Measurements from ENCODE around the gene CARMIL1. TPM values are rescaled to one million over a fixed set of nuclear protein-coding genes. Genes with fewer than 3 reads are reported as not detected.

Gene CARMIL1
- total and polyA plus RNA-seq, 8 donors, result 5.9 to 9.4 (median 7.8) TPM

DNA sequence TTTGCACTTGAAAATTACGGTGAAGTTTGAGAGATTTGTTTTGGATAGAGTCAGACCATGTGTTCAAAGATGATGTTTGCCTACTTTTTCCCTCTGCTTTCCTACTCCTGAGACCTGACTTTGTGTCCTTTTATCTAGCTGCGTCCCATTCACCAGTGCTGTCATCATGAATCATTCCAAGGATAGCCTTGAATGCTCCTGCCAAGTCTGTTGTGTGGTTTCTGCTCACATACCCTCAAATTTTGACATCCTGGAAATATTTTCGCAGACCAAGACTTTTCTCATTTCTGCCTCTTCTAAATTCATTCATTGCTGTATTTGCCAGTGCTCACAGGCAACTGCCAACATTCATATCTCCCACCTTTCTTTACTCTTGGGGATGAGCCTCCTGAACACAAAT is 197.0 kb downstream of the CARMIL1 start:
- no peak for FAIRE-seq
- Histone ChIP-seq H3K4me1 (no peaks in the 10 kb centered on the region), H3K9me3 (no peaks in the 10 kb centered on the region), H3K36me3 (no peaks in the 10 kb centered on the region), H3K27me3 (no peaks in the 10 kb centered on the region), H3K4me3 (no peak overlapping the region), H3K27ac (no peak overlapping the region)
- WGBS, 2 donors, result 38 to 42% methylated on average over 3 of the region's 3 CpGs
- DNase-seq, result no peak
- intact Hi-C loops (cut with DNase I), result no loop called here
- TF ChIP-seq, protein P1, sequence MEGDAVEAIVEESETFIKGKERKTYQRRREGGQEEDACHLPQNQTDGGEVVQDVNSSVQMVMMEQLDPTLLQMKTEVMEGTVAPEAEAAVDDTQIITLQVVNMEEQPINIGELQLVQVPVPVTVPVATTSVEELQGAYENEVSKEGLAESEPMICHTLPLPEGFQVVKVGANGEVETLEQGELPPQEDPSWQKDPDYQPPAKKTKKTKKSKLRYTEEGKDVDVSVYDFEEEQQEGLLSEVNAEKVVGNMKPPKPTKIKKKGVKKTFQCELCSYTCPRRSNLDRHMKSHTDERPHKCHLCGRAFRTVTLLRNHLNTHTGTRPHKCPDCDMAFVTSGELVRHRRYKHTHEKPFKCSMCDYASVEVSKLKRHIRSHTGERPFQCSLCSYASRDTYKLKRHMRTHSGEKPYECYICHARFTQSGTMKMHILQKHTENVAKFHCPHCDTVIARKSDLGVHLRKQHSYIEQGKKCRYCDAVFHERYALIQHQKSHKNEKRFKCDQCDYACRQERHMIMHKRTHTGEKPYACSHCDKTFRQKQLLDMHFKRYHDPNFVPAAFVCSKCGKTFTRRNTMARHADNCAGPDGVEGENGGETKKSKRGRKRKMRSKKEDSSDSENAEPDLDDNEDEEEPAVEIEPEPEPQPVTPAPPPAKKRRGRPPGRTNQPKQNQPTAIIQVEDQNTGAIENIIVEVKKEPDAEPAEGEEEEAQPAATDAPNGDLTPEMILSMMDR (IDR thresholded peaks at IDR 0.05), result no peak
- no peak for ATAC-seq

- Histone ChIP-seq H3K27me3 (no peaks in the 10 kb centered on the region), H3K4me3 (no peak overlapping the region), H3K4me1 (no peaks in the 10 kb centered on the region), H3K9me3 (no peaks in the 10 kb centered on the region), H3K27ac (no peak overlapping the region), H3K36me3 (no peaks in the 10 kb centered on the region)
- TF ChIP-seq, protein P1 (IDR thresholded peaks at IDR 0.05), result no peak
- intact Hi-C loops (cut with DNase I), result no loop called here
- no peak for FAIRE-seq
- 75 to 78% methylated on average over 4 of the region's 4 CpGs for whole genome bisulfite sequencing, 2 donors
- DNase-seq, result no peak
- no peak for ATAC-seq
Observed at GRCh38 chr6:25477006-25477590, 197.9 kb downstream of the CARMIL1 start.

DNA sequence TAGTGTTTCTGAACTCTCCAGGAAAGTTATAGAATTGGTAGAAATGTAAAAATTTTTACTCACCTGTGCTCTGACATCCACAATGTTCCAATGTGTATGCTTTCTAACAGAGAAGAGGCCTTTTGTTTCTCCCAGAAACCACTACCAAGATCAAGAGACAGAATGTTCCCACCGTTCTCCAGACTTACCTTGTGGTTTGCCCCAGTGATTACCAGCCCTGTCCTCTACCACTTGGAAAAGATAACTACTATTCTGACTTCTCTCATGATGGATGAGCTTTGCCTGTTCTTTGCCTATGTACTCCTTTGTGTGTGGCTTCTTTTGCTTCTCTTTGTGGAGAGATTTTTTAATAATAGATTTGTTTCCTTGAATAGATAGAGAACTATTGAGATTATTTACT is 199.8 kb downstream of the CARMIL1 start:
- DNase-seq (no peak), ATAC-seq (no peak), FAIRE-seq (no peak)
- TF ChIP-seq, protein P1 (IDR thresholded peaks at IDR 0.05), result no peak
- H3K4me1 ChIP-seq, result no peaks in the 10 kb centered on the region
- H3K27ac ChIP-seq, result no peak overlapping the region
- H3K36me3 ChIP-seq, result no peaks in the 10 kb centered on the region
- no peaks in the 10 kb centered on the region for H3K9me3 ChIP-seq
- no peak overlapping the region for H3K4me3 ChIP-seq
- intact Hi-C loops (cut with DNase I), result no loop called here
- no peaks in the 10 kb centered on the region for H3K27me3 ChIP-seq
- 50 to 56% methylated on average over 1 of the region's 1 CpG for WGBS, 2 donors

DNA sequence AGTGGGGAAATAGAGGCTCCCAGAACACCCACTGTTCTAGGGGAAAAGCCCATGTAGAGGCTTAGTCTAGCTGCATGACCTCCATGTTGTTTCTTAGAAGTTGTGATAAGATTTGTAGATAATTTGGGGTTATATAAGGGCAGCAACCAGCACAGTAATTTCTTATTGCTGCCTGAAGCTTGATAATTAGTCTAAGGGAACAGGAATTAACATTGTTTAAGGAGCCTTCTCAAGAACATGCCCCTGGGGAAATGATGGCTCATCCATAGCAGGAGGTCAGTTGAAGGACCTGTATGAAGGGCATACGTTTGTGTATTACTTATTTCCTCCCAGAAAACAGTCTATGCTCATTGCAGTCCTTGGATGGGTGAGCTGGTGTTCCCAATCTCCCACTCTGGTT is 202.1 kb downstream of the CARMIL1 start:
- Histone ChIP-seq H3K36me3 (no peaks in the 10 kb centered on the region), H3K4me1 (peaks cover under 1 to 9% (median 2%) of the 10 kb centered on the region in 3 donors), H3K9me3 (no peaks in the 10 kb centered on the region), H3K27ac (no peak overlapping the region), H3K27me3 (no peaks in the 10 kb centered on the region), H3K4me3 (no peak overlapping the region)
- TF ChIP-seq, protein P1 (IDR thresholded peaks at IDR 0.05), result no peak
- FAIRE-seq (no peak), DNase-seq (no peak), ATAC-seq (no peak)
- 94 to 95% methylated on average over 1 of the region's 1 CpG for WGBS, 2 donors
- intact Hi-C loops (cut with DNase I), result loop anchor here in 1 of 3 donors (10.0 kb wide), 1 partner anchor 206 kb away; the partner anchor contains the start of gene CARMIL1

DNA sequence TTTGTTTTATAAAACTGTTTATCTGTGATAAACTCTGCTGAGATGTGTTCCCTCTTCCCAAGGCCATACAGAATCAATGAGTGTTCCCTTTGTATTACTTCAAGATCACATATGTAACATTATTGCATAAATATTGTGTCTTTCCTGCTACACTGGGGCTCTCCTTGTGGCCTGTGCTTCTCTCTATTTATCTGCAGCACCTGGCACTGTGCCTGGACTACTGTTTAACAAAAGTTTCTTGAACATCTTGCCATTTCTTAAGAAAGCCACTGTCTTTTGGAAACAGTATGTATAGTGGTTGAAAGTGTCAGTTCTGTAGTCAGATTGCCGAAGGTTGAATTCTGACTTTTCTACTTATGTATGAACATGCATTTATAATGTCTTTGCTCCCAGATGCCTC is 203.8 kb downstream of the CARMIL1 start:
- FAIRE-seq (no peak), DNase-seq (no peak), ATAC-seq (no peak)
- no peaks in the 10 kb centered on the region for H3K27me3 ChIP-seq
- H3K4me1 ChIP-seq, result peaks cover 6 to 15% (median 8%) of the 10 kb centered on the region in 3 donors
- no peak overlapping the region for H3K4me3 ChIP-seq
- no peak overlapping the region for H3K27ac ChIP-seq
- intact Hi-C loops (cut with DNase I), result loop anchor here in 1 of 3 donors (10.0 kb wide), 1 partner anchor 208 kb away; the partner anchor contains the start of gene CARMIL1
- TF ChIP-seq, protein P1 (IDR thresholded peaks at IDR 0.05), result no peak
- WGBS, 2 donors, result 90 to 94% methylated on average over 1 of the region's 1 CpG
- H3K9me3 ChIP-seq, result no peaks in the 10 kb centered on the region
- no peaks in the 10 kb centered on the region for H3K36me3 ChIP-seq

All from pancreas (tissue), 10 donors.